ENCODE data around the gene WIZ. TPM values are rescaled to one million over a fixed set of nuclear protein-coding genes. Genes with fewer than 3 reads are reported as not detected.

Gene WIZ
- total and polyA plus RNA-seq, 2 of the 4 experiments (the other 2 are of a cell fraction): 0.90 to 27.1 TPM

Small RNA genes within 50 kb of the gene (microRNA-seq; reads per million reads assigned to microRNA genes)
- 0 reads per million in 2 experiments for gene MIR1470 (ENCODE audit: insufficient read depth in 1 of 2, insufficient read length in 1 of 2, unreplicated experiment in 1 of 2)

Small RNA genes within 50 kb of the gene (small RNA-seq; reads per million reads assigned to genes)
- gene MIR1470: 0 reads per million in 5 experiments

Other genes with a start within 250 kb of the WIZ start
- gene NOTCH3, start 249.0 kb downstream of the WIZ start, total RNA-seq (2012; rRNA removed): 5.9 and 7.2 TPM in 2 replicates
- gene NOTCH3, start 249.0 kb downstream of the WIZ start, polyA plus RNA-seq (2012; rRNA removed): 25.1 and 29.6 TPM in 2 replicates
- 0.18 TPM in 1 of 2 replicates, not detected in the other for gene EPHX3, start 217.5 kb downstream of the WIZ start, total RNA-seq (2012; rRNA removed)
- 0.12 and 0.16 TPM in 2 replicates for gene EPHX3, start 217.5 kb downstream of the WIZ start, polyA plus RNA-seq (2012; rRNA removed)
- gene BRD4, start 117.4 kb downstream of the WIZ start, total RNA-seq (2012; rRNA removed): 7.0 and 7.2 TPM in 2 replicates
- 19.9 and 21.1 TPM in 2 replicates for gene BRD4, start 117.4 kb downstream of the WIZ start, polyA plus RNA-seq (2012; rRNA removed)
- gene AKAP8, start 70.2 kb downstream of the WIZ start, total RNA-seq (2012; rRNA removed): 12.2 and 16.9 TPM in 2 replicates
- gene AKAP8, start 70.2 kb downstream of the WIZ start, polyA plus RNA-seq (2012; rRNA removed): 13.4 and 14.8 TPM in 2 replicates
- gene AKAP8L, start 31.0 kb downstream of the WIZ start, total RNA-seq (2012; rRNA removed): 40.8 and 44.6 TPM in 2 replicates
- gene AKAP8L, start 31.0 kb downstream of the WIZ start, polyA plus RNA-seq (2012; rRNA removed): 41.0 and 43.1 TPM in 2 replicates
- gene RASAL3, start 14.6 kb upstream of the WIZ start, total RNA-seq (2012; rRNA removed): not detected in 2 replicates
- gene RASAL3, start 14.6 kb upstream of the WIZ start, polyA plus RNA-seq (2012; rRNA removed): 0.07 TPM in 1 of 2 replicates, not detected in the other
- not detected in 2 replicates for gene PGLYRP2, start 29.5 kb upstream of the WIZ start, total RNA-seq (2012; rRNA removed)
- gene PGLYRP2, start 29.5 kb upstream of the WIZ start, polyA plus RNA-seq (2012; rRNA removed): not detected in 2 replicates
- gene CYP4F22, start 58.6 kb upstream of the WIZ start, total RNA-seq (2012; rRNA removed): not detected in 2 replicates
- gene CYP4F22, start 58.6 kb upstream of the WIZ start, polyA plus RNA-seq (2012; rRNA removed): not detected in 2 replicates
- gene CYP4F8, start 165.3 kb upstream of the WIZ start, total RNA-seq (2012; rRNA removed): not detected in 2 replicates
- not detected in 2 replicates for gene CYP4F8, start 165.3 kb upstream of the WIZ start, polyA plus RNA-seq (2012; rRNA removed)
- not detected in 2 replicates for gene CYP4F3, start 190.9 kb upstream of the WIZ start, total RNA-seq (2012; rRNA removed)
- gene CYP4F3, start 190.9 kb upstream of the WIZ start, polyA plus RNA-seq (2012; rRNA removed): not detected in 2 replicates
- gene CYP4F12, start 223.1 kb upstream of the WIZ start, total RNA-seq (2012; rRNA removed): not detected in 2 replicates
- gene CYP4F12, start 223.1 kb upstream of the WIZ start, polyA plus RNA-seq (2012; rRNA removed): not detected in 2 replicates

All from IMR-90 (cell line).